ENCODE results near the gene ANKRD28.
"Not testable (repeated sequence)": the region's sequence is repeated elsewhere in the genome, so short reads cannot be mapped to it uniquely, and the experiment has no call there.

The ANKRD28 gene

GRCh38 chr3:15800780-15801179, 3.0 kb upstream of the ANKRD28 start:
- no peak for DNase-seq

GRCh38 chr3:15800327-15800726, 2.5 kb upstream of the ANKRD28 start:
- no peak for DNase-seq

GRCh38 chr3:15798533-15799245, 910 bp upstream of the ANKRD28 start:
- no peak for DNase-seq

GRCh38 chr3:15796771-15797641, 773 bp downstream of the ANKRD28 start:
- no peak for DNase-seq

- DNase-seq: no peak
Measured at GRCh38 chr3:15796331-15796730, 1.4 kb downstream of the ANKRD28 start.

- no peak for DNase-seq
Measured at GRCh38 chr3:15795651-15796308, 2.0 kb downstream of the ANKRD28 start.

- DNase-seq: no peak
Measured at GRCh38 chr3:15794842-15795650, 2.7 kb downstream of the ANKRD28 start.

GRCh38 chr3:15794303-15794771, 3.4 kb downstream of the ANKRD28 start:
- no peak for DNase-seq

- DNase-seq: no peak
Measured at GRCh38 chr3:15791525-15791924, 6.3 kb downstream of the ANKRD28 start.

- no peak for DNase-seq
Measured at GRCh38 chr3:15787941-15788340, 9.8 kb downstream of the ANKRD28 start.

- no peak for DNase-seq
Measured at GRCh38 chr3:15787526-15787925, 10.3 kb downstream of the ANKRD28 start.

- DNase-seq: no peak
Measured at GRCh38 chr3:15783361-15783969, 14.3 kb downstream of the ANKRD28 start.

GRCh38 chr3:15782429-15782828, 15.3 kb downstream of the ANKRD28 start:
- DNase-seq: no peak

GRCh38 chr3:15781637-15782402, 16.0 kb downstream of the ANKRD28 start:
- DNase-seq: no peak

GRCh38 chr3:15781131-15781530, 16.6 kb downstream of the ANKRD28 start:
- no peak for DNase-seq

- no peak for DNase-seq
Measured at GRCh38 chr3:15779111-15779510, 18.7 kb downstream of the ANKRD28 start.

GRCh38 chr3:15778332-15778858, 19.4 kb downstream of the ANKRD28 start:
- no peak for DNase-seq

- not testable (repeated sequence) for DNase-seq
Measured at GRCh38 chr3:15774931-15775560, 22.7 kb downstream of the ANKRD28 start.

GRCh38 chr3:15771444-15771843, 26.3 kb downstream of the ANKRD28 start:
- DNase-seq: no peak

- no peak for DNase-seq
Measured at GRCh38 chr3:15769256-15769915, 28.4 kb downstream of the ANKRD28 start.
